ENCODE measurements around the gene AP2A1.

The AP2A1 gene

DNA sequence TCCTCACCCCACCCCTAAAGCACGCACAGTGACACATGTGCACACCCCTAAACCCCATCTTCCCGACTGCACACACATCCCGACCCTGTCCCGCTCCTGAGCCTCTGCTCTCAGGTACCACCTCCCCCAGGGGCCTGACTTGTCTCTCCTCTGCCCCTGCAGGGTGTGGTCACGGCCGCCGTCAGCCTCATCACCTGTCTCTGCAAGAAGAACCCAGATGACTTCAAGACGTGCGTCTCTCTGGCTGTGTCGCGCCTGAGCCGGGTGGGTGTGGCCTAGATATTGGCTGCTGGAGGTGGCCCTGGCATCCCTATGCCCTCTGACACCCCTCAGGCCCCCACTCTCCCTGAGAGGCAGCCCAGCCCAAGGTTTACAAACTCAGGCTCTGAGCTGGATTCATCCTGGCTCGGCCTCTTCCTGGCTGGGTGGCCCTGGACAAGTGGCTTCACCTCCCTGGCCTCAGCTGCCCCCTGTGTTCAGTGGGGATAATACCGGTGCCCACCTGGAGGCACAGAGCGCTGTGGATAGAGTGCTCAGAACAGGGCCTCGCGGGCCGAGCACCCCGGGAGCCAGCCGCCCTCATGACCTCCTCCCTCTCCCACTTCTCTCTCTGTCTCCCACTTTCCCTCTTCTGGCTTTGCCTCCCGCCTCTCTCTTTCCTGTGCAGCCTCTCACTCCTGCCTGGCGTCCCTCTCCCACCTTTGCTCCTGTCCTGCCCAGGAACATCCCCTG is 26.2 kb downstream of the AP2A1 start:
- no peak for DNase-seq (ENCODE audit: low read depth in 2 of 2)

DNA sequence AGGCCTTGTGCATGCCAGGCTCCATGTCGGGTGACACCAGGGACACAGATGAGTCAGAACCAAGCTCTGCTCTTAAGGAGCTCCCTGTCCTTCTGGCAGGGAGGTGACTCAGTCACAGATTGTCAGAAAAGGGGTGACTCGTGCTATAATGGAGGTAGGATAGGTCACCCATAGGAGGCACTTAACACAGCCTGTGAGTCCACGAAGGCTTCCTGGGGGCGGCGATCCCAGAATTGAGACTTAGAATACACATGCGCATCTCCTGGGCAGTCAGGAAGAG is 26.7 kb downstream of the AP2A1 start:
- no peak for DNase-seq (ENCODE audit: low read depth in 2 of 2)

DNA sequence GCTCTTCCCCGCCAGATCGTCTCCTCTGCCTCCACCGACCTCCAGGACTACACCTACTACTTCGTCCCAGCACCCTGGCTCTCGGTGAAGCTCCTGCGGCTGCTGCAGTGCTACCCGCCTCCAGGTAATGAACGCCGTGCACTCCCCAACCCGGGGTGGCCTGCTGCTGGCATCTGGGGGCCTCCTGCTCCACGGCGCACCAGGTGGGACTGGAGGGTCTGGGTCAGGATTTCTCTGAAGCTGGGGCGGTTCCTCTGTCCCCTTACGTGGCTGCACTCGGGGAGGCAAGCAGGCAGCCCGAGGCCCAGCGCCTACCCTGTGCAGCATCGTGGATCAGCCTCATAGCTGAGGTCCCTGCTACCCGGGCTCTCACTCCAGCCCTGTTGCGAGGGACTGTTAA is 28.8 kb downstream of the AP2A1 start:
- DNase-seq (ENCODE audit: low read depth in 2 of 2): no peak

DNA sequence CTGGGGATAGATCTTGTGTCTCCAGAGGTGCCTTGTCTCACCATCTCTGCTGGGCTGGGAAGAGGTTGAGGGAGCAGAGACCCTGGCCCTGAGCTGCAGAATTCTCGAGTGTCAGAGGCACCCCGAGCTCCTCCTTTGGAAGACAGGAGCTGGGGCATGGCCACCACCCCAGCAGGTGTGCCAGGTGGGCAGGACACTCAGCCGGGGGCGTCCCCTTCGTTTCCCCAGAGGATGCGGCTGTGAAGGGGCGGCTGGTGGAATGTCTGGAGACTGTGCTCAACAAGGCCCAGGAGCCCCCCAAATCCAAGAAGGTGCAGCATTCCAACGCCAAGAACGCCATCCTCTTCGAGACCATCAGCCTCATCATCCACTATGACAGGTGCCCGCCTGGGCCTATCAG is 31.8 kb downstream of the AP2A1 start:
- DNase-seq (ENCODE audit: low read depth in 2 of 2): no peak

DNA sequence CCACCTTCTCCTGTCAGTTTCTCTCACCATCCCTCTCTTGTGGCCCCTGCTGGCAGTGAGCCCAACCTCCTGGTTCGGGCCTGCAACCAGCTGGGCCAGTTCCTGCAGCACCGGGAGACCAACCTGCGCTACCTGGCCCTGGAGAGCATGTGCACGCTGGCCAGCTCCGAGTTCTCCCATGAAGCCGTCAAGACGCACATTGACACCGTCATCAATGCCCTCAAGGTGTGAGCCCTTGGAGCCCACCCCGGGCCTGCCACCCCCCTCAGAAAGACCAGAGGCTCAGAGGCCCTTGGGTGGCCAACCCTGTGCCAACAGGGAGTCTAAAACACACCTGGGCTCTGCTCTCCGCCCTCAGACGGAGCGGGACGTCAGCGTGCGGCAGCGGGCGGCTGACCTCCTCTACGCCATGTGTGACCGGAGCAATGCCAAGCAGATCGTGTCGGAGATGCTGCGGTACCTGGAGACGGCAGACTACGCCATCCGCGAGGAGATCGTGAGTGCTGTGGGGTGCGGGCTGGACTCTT is 32.5 kb downstream of the AP2A1 start:
- DNase-seq (ENCODE audit: low read depth in 2 of 2): no peak

DNA sequence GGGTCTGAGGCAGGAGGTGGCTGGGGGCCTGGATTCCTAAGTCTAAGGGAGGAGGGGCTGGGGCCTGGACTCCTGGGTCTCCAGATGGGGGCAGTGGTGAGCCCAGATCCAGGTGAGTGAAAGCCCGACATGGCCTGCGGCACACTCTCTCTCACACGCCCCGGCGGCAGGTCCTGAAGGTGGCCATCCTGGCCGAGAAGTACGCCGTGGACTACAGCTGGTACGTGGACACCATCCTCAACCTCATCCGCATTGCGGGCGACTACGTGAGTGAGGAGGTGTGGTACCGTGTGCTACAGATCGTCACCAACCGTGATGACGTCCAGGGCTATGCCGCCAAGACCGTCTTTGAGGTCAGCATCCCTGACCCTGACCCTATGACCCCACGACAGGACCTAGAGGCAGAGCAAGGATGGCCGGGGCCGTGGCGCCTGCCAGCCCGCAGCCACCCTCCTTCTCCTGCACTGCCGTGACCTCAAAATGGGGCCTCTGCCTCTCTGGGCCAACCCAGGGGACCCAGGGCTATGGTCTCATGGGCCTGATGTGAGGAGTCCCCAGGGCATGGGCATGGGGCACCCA is 33.1 kb downstream of the AP2A1 start:
- DNase-seq (ENCODE audit: low read depth in 2 of 2): no peak

DNA sequence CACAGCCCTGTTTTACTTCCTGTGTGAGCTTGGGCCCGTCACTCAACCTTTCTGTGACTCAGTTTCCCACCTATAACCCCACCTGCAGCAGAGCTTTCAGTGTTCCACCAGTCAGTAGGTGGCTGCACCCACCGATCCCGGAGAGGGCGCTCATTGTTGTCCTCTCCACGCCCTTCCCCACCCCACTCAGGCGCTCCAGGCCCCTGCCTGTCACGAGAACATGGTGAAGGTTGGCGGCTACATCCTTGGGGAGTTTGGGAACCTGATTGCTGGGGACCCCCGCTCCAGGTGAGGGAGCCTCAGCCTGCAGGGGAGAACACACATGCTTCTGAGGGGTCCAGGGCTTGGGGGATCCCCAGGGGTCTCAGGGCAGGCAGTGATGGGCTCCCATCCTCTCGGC is 34.0 kb downstream of the AP2A1 start:
- no peak for DNase-seq (ENCODE audit: low read depth in 2 of 2)

DNA sequence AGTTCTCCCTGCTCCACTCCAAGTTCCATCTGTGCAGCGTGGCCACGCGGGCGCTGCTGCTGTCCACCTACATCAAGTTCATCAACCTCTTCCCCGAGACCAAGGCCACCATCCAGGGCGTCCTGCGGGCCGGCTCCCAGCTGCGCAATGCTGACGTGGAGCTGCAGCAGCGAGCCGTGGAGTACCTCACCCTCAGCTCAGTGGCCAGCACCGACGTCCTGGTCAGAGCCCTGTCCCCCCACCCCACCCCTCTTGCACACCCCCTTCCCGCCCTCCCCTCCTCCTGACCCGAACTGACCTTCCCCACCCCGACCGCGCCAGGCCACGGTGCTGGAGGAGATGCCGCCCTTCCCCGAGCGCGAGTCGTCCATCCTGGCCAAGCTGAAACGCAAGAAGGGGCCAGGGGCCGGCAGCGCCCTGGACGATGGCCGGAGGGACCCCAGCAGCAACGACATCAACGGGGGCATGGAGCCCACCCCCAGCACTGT is 34.6 kb downstream of the AP2A1 start:
- no peak for DNase-seq (ENCODE audit: low read depth in 2 of 2)

DNA sequence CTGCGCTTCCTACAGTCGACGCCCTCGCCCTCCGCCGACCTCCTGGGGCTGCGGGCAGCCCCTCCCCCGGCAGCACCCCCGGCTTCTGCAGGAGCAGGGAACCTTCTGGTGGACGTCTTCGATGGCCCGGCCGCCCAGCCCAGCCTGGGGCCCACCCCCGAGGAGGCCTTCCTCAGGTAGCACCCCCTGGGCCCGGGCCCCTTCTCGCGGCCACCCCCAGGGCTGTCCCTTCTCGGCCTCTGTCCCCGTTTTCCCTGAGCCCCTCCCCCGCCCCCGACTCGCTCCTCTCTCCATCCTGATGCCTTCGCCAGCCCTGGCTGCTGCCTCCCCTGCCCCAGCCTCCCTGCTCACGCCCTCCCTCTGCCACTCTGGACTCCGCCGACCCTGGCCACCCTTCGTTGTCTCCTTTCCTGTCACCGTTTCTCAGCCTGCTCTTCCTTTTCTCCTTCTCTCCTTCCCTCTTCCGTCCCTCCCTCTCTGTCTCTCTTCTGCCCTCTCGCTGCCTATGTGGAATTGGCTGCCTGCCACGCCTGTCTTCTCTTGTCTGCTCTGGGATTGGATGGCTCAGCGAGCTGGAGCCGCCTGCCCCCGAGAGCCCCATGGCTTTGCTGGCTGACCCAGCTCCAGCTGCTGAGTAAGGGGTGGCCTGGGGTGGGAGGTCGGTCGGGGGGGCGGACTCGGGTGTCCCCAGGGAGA is 35.3 kb downstream of the AP2A1 start:
- DNase-seq (ENCODE audit: low read depth in 2 of 2): no peak

DNA sequence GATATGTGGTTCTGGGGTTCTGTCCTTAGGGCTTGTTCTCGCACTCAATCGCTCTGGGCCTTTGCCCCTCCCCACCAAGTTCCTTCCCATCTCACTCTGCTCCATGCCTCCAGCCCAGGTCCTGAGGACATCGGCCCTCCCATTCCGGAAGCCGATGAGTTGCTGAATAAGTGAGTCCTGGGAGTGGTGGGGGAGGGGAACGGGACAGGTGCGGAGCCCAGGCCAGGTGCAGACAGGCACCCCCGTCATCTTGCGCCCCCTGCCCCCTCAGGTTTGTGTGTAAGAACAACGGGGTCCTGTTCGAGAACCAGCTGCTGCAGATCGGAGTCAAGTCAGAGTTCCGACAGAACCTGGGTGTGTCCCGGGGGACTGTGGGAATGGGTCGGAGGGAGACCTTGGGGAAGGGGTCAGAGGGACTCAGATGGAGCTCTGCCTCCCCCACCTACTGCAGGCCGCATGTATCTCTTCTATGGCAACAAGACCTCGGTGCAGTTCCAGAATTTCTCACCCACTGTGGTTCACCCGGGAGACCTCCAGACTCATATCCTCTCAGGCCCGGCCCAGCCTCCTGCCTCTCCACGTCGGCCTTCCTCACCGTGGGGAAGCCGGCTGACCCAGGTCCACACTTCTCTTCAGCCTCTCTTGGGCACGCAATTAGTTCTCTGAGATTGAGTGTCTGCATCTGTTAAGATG is 36.2 kb downstream of the AP2A1 start:
- DNase-seq (ENCODE audit: low read depth in 2 of 2): no peak

DNA sequence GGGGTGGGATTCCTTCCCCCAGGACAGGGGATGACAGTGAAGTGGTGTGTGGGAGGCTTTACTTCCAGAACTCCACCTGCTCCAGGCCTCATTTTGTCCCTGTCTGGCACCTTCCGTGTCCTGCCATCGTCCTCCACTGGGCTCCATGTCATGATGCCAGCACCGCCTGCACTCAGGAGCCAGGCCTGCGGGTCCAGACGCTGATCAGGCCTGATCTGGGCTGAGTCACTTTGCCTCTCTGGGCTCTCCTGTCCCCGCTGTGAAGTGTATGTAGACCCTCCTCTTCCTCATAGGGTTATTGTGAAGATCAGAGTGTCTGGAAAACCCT is 36.7 kb downstream of the AP2A1 start:
- no peak for DNase-seq (ENCODE audit: low read depth in 2 of 2)

DNA sequence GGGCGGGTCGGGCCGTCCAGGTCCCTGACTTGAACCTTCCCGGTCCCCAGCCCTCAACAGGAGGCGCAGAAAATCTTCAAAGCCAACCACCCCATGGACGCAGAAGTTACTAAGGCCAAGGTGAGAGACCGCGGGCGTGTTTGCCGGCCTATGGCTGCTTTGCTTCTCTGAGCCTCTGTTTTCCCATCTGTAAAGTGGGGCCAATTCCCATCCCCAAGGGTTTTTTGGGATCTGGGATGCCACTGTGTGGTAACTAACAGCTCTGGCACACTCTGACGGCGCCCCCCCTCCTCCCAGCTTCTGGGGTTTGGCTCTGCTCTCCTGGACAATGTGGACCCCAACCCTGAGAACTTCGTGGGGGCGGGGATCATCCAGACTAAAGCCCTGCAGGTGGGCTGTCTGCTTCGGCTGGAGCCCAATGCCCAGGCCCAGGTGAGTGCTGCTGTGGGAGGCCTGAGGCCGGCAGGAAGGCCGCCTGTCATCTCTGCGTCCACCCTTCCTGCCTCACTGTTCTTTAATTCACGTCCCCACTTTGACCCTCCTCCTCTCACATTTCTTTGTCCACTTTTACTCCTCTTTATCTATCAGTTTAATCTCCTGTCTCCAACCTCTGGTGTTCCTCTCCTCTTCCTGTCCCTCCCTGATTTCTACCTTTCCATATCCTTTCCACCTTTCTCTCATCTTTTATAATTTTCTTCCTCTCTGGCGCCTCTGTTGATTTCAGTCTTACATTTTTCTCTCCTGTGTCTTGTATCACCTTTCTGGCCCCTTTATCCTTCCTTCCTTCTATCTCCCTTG is 39.2 kb downstream of the AP2A1 start:
- no peak for DNase-seq (ENCODE audit: low read depth in 2 of 2)

DNA sequence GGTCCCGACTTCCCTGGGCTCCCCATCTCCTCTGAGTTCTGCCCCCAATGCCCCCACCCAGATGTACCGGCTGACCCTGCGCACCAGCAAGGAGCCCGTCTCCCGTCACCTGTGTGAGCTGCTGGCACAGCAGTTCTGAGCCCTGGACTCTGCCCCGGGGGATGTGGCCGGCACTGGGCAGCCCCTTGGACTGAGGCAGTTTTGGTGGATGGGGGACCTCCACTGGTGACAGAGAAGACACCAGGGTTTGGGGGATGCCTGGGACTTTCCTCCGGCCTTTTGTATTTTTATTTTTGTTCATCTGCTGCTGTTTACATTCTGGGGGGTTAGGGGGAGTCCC is 39.8 kb downstream of the AP2A1 start:
- DNase-seq (ENCODE audit: low read depth in 2 of 2): no peak

DNA sequence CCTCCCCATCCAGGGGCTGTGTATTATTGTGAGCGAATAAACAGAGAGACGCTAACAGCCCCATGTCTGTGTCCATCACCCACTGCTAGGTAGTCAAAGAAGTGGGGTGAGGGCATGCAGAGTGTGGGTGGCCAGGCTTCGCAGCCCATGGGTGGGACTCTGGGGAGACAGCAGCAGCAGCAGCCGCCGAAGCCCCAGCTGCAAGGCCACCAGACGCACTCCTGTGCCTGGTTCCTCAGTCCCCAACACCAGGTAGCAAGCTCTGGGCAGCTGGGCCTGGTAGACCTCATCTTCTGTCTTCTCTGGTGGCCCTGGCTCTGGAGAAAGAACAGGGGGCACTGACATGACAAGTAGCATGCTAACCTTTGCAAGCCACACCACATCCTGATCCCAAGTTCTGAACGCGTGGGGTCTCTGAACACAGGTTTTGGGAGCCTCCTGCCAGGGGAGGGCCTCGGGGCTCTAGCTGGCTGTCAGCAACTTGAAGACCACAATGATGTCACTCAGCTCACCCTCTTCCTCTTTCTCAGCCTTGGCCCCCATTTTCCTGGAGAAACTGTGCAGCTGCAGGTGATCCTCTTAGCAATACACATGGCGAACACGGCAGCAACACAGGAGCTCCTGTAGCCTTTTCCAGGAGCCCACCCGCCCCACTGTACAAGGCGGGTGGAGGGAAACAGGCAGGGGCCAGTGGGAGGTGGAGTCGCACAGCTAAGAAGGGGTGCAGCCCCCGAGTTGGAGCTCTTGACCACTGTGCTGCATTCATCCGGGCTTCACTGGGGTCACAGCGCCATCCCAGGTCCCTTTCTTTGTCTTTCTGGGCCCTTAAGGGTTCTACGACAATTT is 40.5 kb downstream of the AP2A1 start:
- DNase-seq (ENCODE audit: low read depth in 2 of 2): no peak

DNA sequence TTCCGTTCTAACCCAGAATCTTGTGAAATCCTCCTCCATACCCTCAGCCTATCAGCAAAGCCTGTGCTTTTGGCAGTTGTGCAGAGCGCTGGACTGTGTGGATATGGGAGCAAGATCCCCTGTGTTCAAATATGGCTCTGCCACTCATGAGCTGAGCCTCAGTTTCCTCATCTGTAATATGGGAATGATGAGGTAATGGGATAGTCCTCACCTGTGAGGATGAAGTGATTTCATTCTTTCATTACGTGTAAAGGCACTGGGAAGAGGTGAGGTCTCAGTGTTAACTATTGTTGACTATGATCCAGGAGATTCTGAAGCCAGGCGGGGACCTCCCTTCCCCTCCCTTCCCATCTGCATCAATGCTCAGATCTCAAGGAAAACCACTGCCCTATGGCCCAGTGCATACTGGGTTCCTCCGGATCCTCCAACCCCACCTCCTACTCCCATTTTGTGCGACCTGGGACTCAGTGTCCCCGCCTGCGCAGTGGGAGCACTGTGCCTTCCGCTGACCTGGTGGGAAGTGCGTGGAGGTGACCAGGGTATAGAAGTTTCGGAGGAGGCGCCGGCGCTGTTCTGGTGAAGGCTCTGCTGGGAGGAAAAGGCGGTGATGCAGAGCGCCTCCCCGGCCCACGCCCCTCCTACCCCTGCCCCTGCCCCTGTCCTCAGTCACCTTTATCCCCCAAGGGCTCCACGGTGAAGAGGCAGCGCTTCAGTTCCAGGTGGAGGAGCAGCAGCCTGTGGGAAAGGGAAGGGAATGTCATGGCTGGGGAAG is 41.3 kb downstream of the AP2A1 start:
- DNase-seq (ENCODE audit: low read depth in 2 of 2): no peak

DNA sequence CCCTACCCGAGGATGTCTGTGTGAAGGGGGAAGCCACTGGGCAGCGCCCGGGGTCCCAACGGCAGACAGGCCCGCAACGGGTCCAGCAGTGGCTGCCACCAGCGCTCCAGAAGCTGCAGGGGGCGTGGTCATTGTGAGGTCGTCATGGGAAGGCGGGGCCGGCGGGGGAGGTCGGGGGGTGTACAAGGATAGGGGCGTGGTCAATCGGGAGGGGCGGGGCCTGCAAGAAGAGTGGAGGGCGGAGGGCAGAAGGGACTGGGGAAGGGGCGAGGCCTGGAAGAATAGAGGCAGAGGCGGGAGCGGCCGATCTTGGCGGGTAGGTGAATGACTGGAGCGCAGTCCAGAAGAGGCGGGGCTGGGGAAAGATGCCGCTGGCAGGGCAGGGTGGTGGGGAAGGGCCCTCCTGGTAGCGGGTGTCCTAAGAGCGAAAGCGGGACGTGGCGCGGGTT is 41.9 kb downstream of the AP2A1 start:
- DNase-seq (ENCODE audit: low read depth in 2 of 2): peak; percentile 71 to 73

DNA sequence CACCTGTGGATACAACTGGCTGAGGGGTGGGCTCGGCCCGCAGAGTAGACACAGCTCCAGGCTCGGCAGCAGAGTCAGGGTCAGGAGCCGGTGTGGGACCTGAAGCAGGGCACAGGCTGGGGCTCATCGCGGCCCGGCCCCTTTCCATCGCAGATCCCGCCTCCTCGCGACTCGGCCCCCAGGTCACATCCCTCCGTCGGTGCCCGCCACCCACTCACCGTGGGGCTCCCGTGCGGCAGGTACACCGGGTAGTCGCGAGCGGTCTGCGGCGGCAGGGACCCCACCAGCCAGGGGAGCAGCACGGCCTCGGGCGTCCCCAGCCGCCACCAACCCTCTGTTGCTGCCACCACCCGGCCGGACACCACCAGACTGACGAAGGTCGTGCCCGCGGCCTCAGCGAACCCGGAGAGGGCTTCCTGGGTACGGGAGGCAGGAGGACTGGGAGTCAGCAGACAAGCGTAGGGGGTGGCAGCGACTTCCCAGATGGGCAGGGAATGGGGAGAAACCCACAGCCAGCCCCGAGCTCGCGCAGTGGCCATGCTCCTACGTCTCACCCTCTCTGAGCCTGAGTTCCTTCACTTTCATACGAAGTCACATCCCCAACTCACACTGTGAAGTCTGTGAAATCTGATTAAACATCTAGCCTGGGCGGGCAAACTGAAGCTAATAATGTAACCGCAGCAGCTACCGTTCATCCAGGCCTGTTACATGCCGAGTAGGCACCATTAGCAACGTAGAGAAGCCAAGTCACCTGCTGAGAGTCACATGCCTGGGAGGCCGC is 42.5 kb downstream of the AP2A1 start:
- DNase-seq (ENCODE audit: low read depth in 2 of 2): peak in 1 of 2 donors; percentile 25

DNA sequence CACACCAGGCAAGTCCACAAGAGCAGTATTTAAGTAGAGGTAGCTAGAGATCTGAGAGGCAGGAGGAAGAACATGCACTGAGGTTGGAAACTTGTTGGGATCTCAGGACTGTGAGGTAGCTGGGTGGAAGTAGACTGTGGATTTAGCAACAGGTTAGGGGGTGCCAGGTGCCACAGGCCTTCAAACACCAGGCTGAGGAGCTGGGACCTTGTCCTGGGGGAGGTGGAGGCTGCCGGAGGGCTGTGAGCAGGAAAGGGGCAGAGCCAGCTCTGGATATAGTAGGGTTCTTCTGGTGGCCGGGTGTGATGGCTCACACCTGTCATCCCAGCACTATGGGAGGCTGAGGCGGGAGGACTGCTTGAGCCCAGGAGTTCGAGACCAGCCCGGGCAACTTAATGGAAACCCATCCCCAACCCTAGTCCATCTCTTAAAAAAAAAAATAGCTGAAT is 43.2 kb downstream of the AP2A1 start:
- no peak for DNase-seq (ENCODE audit: low read depth in 2 of 2)

DNA sequence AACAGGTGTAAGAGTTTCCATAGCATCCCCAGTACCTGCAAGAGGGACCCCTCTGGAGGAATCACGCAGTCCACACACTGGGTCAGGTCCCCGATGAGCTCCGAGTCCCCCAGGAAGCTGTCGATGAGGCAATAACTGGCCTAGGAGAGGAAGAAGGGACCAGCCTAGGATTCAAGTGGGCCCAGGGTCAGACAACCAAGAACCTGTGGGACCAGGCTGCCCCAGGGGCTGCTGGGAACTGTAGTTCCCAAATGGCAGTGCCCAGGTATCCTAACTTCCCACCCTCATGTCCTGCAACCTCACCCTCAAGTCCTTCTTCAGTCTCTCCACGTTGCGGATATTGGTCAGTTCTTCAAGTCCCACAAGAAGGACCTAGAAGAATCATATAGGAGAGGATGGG is 44.5 kb downstream of the AP2A1 start:
- no peak for DNase-seq (ENCODE audit: low read depth in 2 of 2)
